Smooth muscle cell (in vitro differentiated cells): ENCODE measurements around the gene TLE7. TPM values are rescaled to one million over a fixed set of nuclear protein-coding genes. Genes with fewer than 3 reads are reported as not detected.

Source experiments
- DNase-seq: peaks from one replicate; lab custom pipeline; 2025; ENCODE audit not compliant: unreplicated experiment; lab: John Stamatoyannopoulos, UW
- H2AFZ ChIP-seq: fragments of 200-600 bp; sonication (generic); 2 replicates; pipeline ENCODE4 v1.6.0; 2016; ENCODE audit warnings: antibody characterized with exemption, low read depth, mild to moderate bottlenecking
- H3F3A ChIP-seq: fragments of 200-600 bp; sonication (generic); 2 replicates; pipeline ENCODE4 v1.6.0; 2017; ENCODE audit warnings: antibody characterized with exemption, low read depth
- H3K27ac ChIP-seq: fragments of 200-600 bp; sonication (generic); 2 replicates; pipeline ENCODE4 v1.5.1; 2016; ENCODE audit warnings: low read depth, mild to moderate bottlenecking
- H3K27me3 ChIP-seq: fragments of 200-600 bp; sonication (generic); 2 replicates; pipeline ENCODE4 v1.6.1; 2016; ENCODE audit warnings: low read depth, mild to moderate bottlenecking
- H3K36me3 ChIP-seq: fragments of 200-600 bp; sonication (generic); 2 replicates; pipeline ENCODE4 v1.5.1; 2016; ENCODE audit warnings: low read depth
- H3K4me1 ChIP-seq: fragments of 200-600 bp; sonication (generic); 2 replicates; pipeline ENCODE4 v1.5.1; 2016; ENCODE audit warnings: low read depth
- H3K4me2 ChIP-seq: fragments of 200-600 bp; sonication (generic); 2 replicates; pipeline ENCODE4 v1.6.0; 2016; ENCODE audit warnings: mild to moderate bottlenecking
- H3K4me3 ChIP-seq: fragments of 200-600 bp; sonication (generic); 2 replicates; pipeline ENCODE4 v1.5.1; 2016; ENCODE audit warnings: mild to moderate bottlenecking
- H3K79me2 ChIP-seq: fragments of 200-600 bp; sonication (generic); 2 replicates; pipeline ENCODE4 v1.6.0; 2016; ENCODE audit warnings: low read depth, mild to moderate bottlenecking
- H3K9ac ChIP-seq: fragments of 200-600 bp; sonication (generic); 2 replicates; pipeline ENCODE4 v1.6.0; 2016; ENCODE audit warnings: low read depth
- H3K9me3 ChIP-seq: fragments of 200-600 bp; sonication (generic); replicated peaks from 2 replicates; pipeline ENCODE4 v1.5.1; 2016; ENCODE audit warnings: low read depth
- H4K20me1 ChIP-seq: fragments of 200-600 bp; sonication (generic); 2 replicates; pipeline ENCODE4 v1.6.0; 2016; ENCODE audit warnings: low read depth
- CTCF ChIP-seq: fragments of 200-600 bp; sonication (generic); IDR thresholded peaks from 2 replicates; pipeline ENCODE4 v1.5.1; 2017; ENCODE audit warnings: borderline replicate concordance, mild to moderate bottlenecking, antibody characterized with exemption; ENCODE audit not compliant: insufficient read depth, poor library complexity, severe bottlenecking
- WGBS: methylation state at CpG from one replicate; pipeline ENCODE4 v1.1.7; 2016; ENCODE audit warnings: low lambda C conversion rate; 5-methylcytosine and 5-hydroxymethylcytosine counted together
- polyA plus RNA-seq: library from polyadenylated mRNA; unstranded; fragments of >200 nt; fragmentation: Nextera tagmentation; extraction: Ambion mirVana; gene quantifications from 2 replicates; pipeline ENCODE4 v1.2.1, GENCODE V29; 2016
- total RNA-seq: library from RNA; depleted of rRNA; stranded (reverse); fragments of >200 nt; gene quantifications from 2 replicates; pipeline ENCODE4 v1.2.3, GENCODE V29; 2014

Gene TLE7
- total and polyA plus RNA-seq, 2 experiments from 2014 or later = not detected

GRCh38 chr16:71384073-71384724 lies 57.7 kb downstream of the TLE7 start:
- Histone ChIP-seq H3K36me3 (no peaks in the 10 kb centered on the region), H3K27ac (peak overlapping the region; percentile 78), H3K9ac (peak overlapping the region; percentile 22), H2AFZ (no peak overlapping the region), H3K79me2 (no peaks in the 10 kb centered on the region), H4K20me1 (no peaks in the 10 kb centered on the region), H3F3A (no peaks in the 10 kb centered on the region), H3K4me2 (no peak overlapping the region), H3K9me3 (no peaks in the 10 kb centered on the region), H3K4me3 (no peak overlapping the region), H3K4me1 (peaks cover 19% of the 10 kb centered on the region), H3K27me3 (no peaks in the 10 kb centered on the region)
- no peak for DNase-seq
- TF ChIP-seq CTCF = no peak
- WGBS = 87% methylated on average over 10 of the region's 10 CpGs

GRCh38 chr16:71383054-71383773 lies 58.6 kb downstream of the TLE7 start:
- Histone ChIP-seq H3K4me2 (no peak overlapping the region), H3K9me3 (no peaks in the 10 kb centered on the region), H3K4me1 (peaks cover 19% of the 10 kb centered on the region), H3F3A (no peaks in the 10 kb centered on the region), H3K27ac (peak overlapping the region; percentile 78), H3K27me3 (no peaks in the 10 kb centered on the region), H2AFZ (no peak overlapping the region), H3K79me2 (no peaks in the 10 kb centered on the region), H3K9ac (peak overlapping the region; percentile 51), H4K20me1 (no peaks in the 10 kb centered on the region), H3K36me3 (no peaks in the 10 kb centered on the region), H3K4me3 (no peak overlapping the region)
- no peak for TF ChIP-seq CTCF
- no peak for DNase-seq
- WGBS = 51% methylated on average over 11 of the region's 11 CpGs

- H3K4me2 ChIP-seq = no peak overlapping the region
- H3K9me3 ChIP-seq = no peaks in the 10 kb centered on the region
- no peaks in the 10 kb centered on the region for H4K20me1 ChIP-seq
- H2AFZ ChIP-seq = no peak overlapping the region
- H3K4me1 ChIP-seq = no peaks in the 10 kb centered on the region
- no peak overlapping the region for H3K9ac ChIP-seq
- no peak for TF ChIP-seq CTCF
- H3K4me3 ChIP-seq = no peak overlapping the region
- no peaks in the 10 kb centered on the region for H3K27me3 ChIP-seq
- no peak overlapping the region for H3K27ac ChIP-seq
- H3K79me2 ChIP-seq = no peaks in the 10 kb centered on the region
- H3F3A ChIP-seq = no peaks in the 10 kb centered on the region
- WGBS = 82% methylated on average over 6 of the region's 6 CpGs
- DNase-seq = no peak
- H3K36me3 ChIP-seq = no peaks in the 10 kb centered on the region
Observed at GRCh38 chr16:71380831-71381230, 61.0 kb downstream of the TLE7 start.

Other genes starting within 250 kb of the TLE7 start
- gene HYDIN, start 211.3 kb downstream of the TLE7 start, total RNA-seq = 0.27 and 0.45 TPM in 2 replicates
- 0.41 and 0.70 TPM in 2 replicates for gene HYDIN, start 211.3 kb downstream of the TLE7 start, polyA plus RNA-seq
- gene CMTR2, start 152.7 kb downstream of the TLE7 start, total RNA-seq = 26.0 and 39.5 TPM in 2 replicates
- 7.0 and 10.2 TPM in 2 replicates for gene CMTR2, start 152.7 kb downstream of the TLE7 start, polyA plus RNA-seq
- 23.6 and 30.2 TPM in 2 replicates for gene CALB2, start 83.3 kb downstream of the TLE7 start, total RNA-seq
- gene CALB2, start 83.3 kb downstream of the TLE7 start, polyA plus RNA-seq = 56.1 and 60.7 TPM in 2 replicates
- 6.8 and 14.1 TPM in 2 replicates for gene ZNF23, start 20.2 kb upstream of the TLE7 start, total RNA-seq
- gene ZNF23, start 20.2 kb upstream of the TLE7 start, polyA plus RNA-seq = 7.2 and 13.1 TPM in 2 replicates
- 3.3 and 4.6 TPM in 2 replicates for gene ZNF19, start 47.3 kb upstream of the TLE7 start, total RNA-seq
- 0.37 and 2.2 TPM in 2 replicates for gene ZNF19, start 47.3 kb upstream of the TLE7 start, polyA plus RNA-seq
- not detected in 2 replicates for gene CHST4, start 84.4 kb upstream of the TLE7 start, total RNA-seq
- gene CHST4, start 84.4 kb upstream of the TLE7 start, polyA plus RNA-seq = not detected in 2 replicates
- gene TAT, start 135.0 kb upstream of the TLE7 start, total RNA-seq = not detected in 2 replicates
- gene TAT, start 135.0 kb upstream of the TLE7 start, polyA plus RNA-seq = not detected in 2 replicates
- 1.7 and 2.4 TPM in 2 replicates for gene MARVELD3, start 184.1 kb upstream of the TLE7 start, total RNA-seq
- gene MARVELD3, start 184.1 kb upstream of the TLE7 start, polyA plus RNA-seq = 1.5 and 6.6 TPM in 2 replicates